SK-N-MC (cell line): ENCODE data around the gene CEMIP.
"Not testable (repeated sequence)": the region's sequence is repeated elsewhere in the genome, so short reads cannot be mapped to it uniquely, and the experiment has no call there.

Experiments
- DNase-seq: peaks from one replicate; pipeline ENCODE4 v3.0.0-alpha.2; 2011; ENCODE audit warnings: low read depth, low spot score
- H3K27ac ChIP-seq: fragments of 200-600 bp; sonication (generic); 2 replicates; pipeline ENCODE4 v1.5.1; 2016; ENCODE audit warnings: mixed run types
- H3K36me3 ChIP-seq: fragments of 200-600 bp; sonication (generic); 2 replicates; pipeline ENCODE4 v1.6.1; 2017; ENCODE audit warnings: antibody characterized with exemption, low read length, mixed read lengths; ENCODE audit not compliant: insufficient read depth
- H3K4me3 ChIP-seq: fragments of 200-600 bp; sonication (generic); 2 replicates; pipeline ENCODE4 v1.5.1; 2016
- H3K9ac ChIP-seq: fragments of 200-600 bp; sonication (generic); 2 replicates; pipeline ENCODE4 v1.8.0; 2017; ENCODE audit warnings: mixed run types, mixed read lengths; ENCODE audit not compliant: insufficient read length
- H3K9me3 ChIP-seq: fragments of 200-600 bp; sonication (generic); 2 replicates; pipeline ENCODE4 v1.6.1; 2017; ENCODE audit warnings: low read depth, mild to moderate bottlenecking, antibody characterized with exemption, low read length, moderate library complexity, mixed read lengths
- EZH2 ChIP-seq: fragments of 200-600 bp; sonication (generic); IDR thresholded peaks from one replicate; pipeline ENCODE4 v1.6.1; 2017; ENCODE audit warnings: antibody characterized with exemption
- FOXP2 ChIP-seq: optimal IDR thresholded peaks from 2 replicates; pipeline ENCODE3; 2011; ENCODE audit warnings: mild to moderate bottlenecking, moderate library complexity; ENCODE audit not compliant: insufficient read depth; ENCODE audit errors: extremely low read length, control extremely low read depth
- POLR2AphosphoS5 ChIP-seq: IDR thresholded peaks from 2 replicates; pipeline ENCODE4 v1.6.1; 2012; ENCODE audit warnings: mild to moderate bottlenecking, low read depth, low read length, borderline replicate concordance

CEMIP gene

GRCh38 chr15:80752204-80752603 is 27.0 kb upstream of the CEMIP start:
- peak; percentile 12 for DNase-seq
- TF ChIP-seq POLR2AphosphoS5 (no peak), EZH2 (no peak), FOXP2 (no peak)
- Histone ChIP-seq H3K9me3 (no peaks in the 10 kb centered on the region), H3K36me3 (no peaks in the 10 kb centered on the region), H3K4me3 (no peak overlapping the region), H3K27ac (no peak overlapping the region), H3K9ac (no peak overlapping the region)

DNA sequence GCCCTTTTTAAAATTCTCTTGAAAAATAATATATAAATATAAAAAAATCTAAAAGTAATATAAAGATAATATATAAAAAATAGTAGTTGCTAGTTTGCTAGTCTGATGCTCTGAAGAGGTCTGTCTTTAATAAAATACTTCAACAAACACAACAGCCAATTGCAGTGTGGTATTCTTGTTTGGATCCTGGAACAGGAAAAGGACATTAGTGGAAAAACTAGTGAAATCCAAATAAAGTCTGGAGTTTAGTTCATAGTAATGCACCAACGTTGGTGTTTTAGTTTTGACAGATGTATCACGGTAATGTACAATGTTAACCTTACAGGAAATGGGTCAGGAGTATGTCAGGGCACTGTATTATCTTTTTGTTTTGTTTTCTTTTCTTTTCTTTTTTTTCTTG is 26.0 kb upstream of the CEMIP start:
- no peaks in the 10 kb centered on the region for H3K36me3 ChIP-seq

GRCh38 chr15:80754014-80754413 is 25.2 kb upstream of the CEMIP start:
- Histone ChIP-seq H3K9ac (no peak overlapping the region), H3K27ac (no peak overlapping the region), H3K9me3 (no peaks in the 10 kb centered on the region), H3K36me3 (no peaks in the 10 kb centered on the region), H3K4me3 (no peak overlapping the region)
- DNase-seq = no peak
- TF ChIP-seq EZH2 (no peak), POLR2AphosphoS5 (no peak), FOXP2 (no peak)

More for the DNA sequence above, 26.0 kb upstream of the CEMIP start:
- Histone ChIP-seq H3K4me3 (no peak overlapping the region), H3K9me3 (no peaks in the 10 kb centered on the region), H3K9ac (no peak overlapping the region), H3K27ac (no peak overlapping the region)
- no peak for DNase-seq
- TF ChIP-seq EZH2 (no peak), FOXP2 (no peak), POLR2AphosphoS5 (no peak)

GRCh38 chr15:80755885-80756284 is 23.3 kb upstream of the CEMIP start:
- no peaks in the 10 kb centered on the region for H3K9me3 ChIP-seq
- no peak overlapping the region for H3K27ac ChIP-seq
- no peaks in the 10 kb centered on the region for H3K36me3 ChIP-seq
- no peak overlapping the region for H3K9ac ChIP-seq
- H3K4me3 ChIP-seq = no peak overlapping the region
- TF ChIP-seq FOXP2 (no peak), POLR2AphosphoS5 (no peak)
- DNase-seq = no peak

DNA sequence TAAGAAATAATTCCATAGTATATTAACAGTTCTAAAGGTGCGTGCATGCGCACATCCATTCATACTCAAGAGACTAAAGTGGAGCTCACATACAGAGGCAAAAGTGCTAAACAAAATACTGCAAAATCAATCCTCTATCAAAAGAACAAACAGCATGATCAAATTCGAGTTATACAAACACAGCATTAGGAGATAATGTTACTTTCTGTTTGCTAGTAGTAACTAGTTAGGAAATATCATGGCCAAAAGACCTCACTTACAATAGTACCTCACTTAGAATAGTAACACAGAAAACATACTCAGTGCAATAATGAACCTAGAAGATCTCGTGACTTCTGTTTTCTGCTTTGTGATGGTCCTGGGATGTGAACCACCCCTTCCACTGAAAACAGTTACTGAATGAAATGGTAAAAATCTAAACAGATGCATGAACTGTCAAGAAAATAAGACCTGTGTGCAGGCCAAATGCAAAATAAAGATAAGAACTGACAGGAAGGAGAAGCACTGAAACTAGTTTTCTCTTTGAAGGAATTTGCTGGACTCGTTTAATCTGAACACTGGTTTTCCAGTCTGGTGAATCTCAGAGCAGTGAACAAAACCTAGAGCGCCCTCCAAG is 20.9 kb upstream of the CEMIP start:
- Histone ChIP-seq H3K27ac (no peak overlapping the region), H3K36me3 (no peaks in the 10 kb centered on the region), H3K9ac (no peak overlapping the region), H3K4me3 (no peak overlapping the region), H3K9me3 (no peaks in the 10 kb centered on the region)
- no peak for TF ChIP-seq POLR2AphosphoS5
- no peak for TF ChIP-seq EZH2
- no peak for TF ChIP-seq FOXP2
- no peak for DNase-seq

DNA sequence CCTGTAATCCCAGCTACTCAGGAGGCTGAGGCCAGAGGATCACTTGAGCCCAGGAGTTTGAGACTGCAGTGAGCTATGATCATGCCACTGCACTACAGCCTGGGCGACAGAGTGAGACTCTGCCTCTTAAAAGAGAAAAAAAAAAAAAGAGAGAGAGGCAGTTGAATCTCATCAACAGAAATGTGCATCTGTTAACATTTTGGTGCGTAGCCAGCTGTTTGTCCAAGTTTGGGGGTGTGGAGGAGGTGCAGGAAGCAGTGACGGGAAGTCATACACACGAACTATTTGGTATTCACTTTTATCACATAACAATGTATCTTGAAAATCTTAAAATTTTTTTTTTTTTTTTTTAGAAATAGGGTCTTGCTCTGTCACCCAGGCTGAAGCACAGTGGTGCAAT is 18.2 kb upstream of the CEMIP start:
- Histone ChIP-seq H3K9me3 (no peaks in the 10 kb centered on the region), H3K9ac (no peak overlapping the region), H3K36me3 (no peaks in the 10 kb centered on the region), H3K27ac (no peak overlapping the region), H3K4me3 (no peak overlapping the region)
- TF ChIP-seq EZH2 (no peak), POLR2AphosphoS5 (no peak), FOXP2 (no peak)
- DNase-seq = no peak

- no peak overlapping the region for H3K27ac ChIP-seq
- no peak for TF ChIP-seq EZH2
- no peak for TF ChIP-seq POLR2AphosphoS5
- TF ChIP-seq FOXP2 = no peak
- no peaks in the 10 kb centered on the region for H3K9me3 ChIP-seq
- no peak overlapping the region for H3K4me3 ChIP-seq
- no peaks in the 10 kb centered on the region for H3K36me3 ChIP-seq
- no peak for DNase-seq
- H3K9ac ChIP-seq = no peak overlapping the region
Measured at GRCh38 chr15:80761754-80762153, 17.4 kb upstream of the CEMIP start.

DNA sequence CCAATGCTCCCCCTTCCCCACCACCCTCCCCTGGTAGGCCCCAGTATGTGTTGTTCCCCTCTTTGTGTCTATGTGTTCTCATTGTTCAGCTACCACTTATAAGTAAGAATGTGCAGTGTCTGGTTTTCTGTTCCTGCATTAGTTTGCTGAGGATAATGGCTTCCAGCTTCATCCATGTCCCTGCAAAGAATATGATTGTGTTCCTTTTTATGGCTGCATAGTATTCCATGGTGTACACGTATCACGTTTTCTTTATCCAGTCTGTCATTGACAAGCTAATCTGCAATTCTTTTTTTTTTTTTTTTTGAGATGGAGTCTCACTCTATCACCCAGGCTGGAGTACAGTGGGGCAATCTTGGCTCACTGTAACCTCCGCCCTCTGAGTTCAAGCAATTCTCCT is 15.9 kb upstream of the CEMIP start:
- H3K9me3 ChIP-seq, H3K27ac ChIP-seq, DNase-seq, H3K36me3 ChIP-seq, H3K4me3 ChIP-seq, H3K9ac ChIP-seq: not testable (repeated sequence)

- no peak for DNase-seq
- Histone ChIP-seq H3K36me3 (no peaks in the 10 kb centered on the region), H3K9ac (no peak overlapping the region), H3K9me3 (no peaks in the 10 kb centered on the region), H3K4me3 (no peak overlapping the region), H3K27ac (no peak overlapping the region)
- TF ChIP-seq EZH2 (no peak), POLR2AphosphoS5 (no peak), FOXP2 (no peak)
Measured at GRCh38 chr15:80764535-80764934, 14.6 kb upstream of the CEMIP start.
